Activated CD4-positive, alpha-beta T cell treated with anti-CD3 and anti-CD28 coated beads, Interleukin-2, amount 50 U/mL, for 4 hours (primary cell): ENCODE data around the gene RPL13A.
A peak's percentile ranks its signal among the peaks of the same experiment; 100 is the strongest.
"Not testable (repeated sequence)": the region's sequence is repeated elsewhere in the genome, so short reads cannot be mapped to it uniquely, and the experiment has no call there.

Experiments used
- DNase-seq, 2 experiments: peaks; one replicate each; pipeline ENCODE4 v3.0.0-alpha.2; 2020

Gene RPL13A

GRCh38 chr19:49458567-49458903 lies 28.9 kb upstream of the RPL13A start:
- DNase-seq = no peak

GRCh38 chr19:49459388-49459787 lies 28.0 kb upstream of the RPL13A start:
- no peak for DNase-seq

GRCh38 chr19:49461130-49461529 lies 26.3 kb upstream of the RPL13A start:
- DNase-seq = not testable (repeated sequence)

DNA sequence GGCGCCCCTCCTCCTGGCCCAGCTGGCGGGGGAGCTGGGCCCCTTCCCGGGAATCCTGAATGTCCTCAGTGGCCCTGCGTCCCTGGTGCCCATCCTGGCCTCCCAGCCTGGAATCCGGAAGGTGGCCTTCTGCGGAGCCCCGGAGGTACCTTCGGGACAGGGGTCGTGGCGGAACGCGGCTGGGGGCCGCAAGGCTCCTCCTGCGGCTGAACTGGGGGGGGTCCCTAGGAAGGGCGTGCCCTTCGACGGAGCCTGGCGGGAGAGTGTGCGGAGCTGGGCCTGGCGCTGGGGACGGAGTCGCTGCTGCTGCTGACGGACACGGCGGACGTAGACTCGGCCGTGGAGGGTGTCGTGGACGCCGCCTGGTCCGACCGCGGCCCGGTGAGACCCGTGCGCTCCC lies 25.8 kb upstream of the RPL13A start:
- DNase-seq = no peak

GRCh38 chr19:49462492-49462891 lies 24.9 kb upstream of the RPL13A start:
- DNase-seq = no peak

DNA sequence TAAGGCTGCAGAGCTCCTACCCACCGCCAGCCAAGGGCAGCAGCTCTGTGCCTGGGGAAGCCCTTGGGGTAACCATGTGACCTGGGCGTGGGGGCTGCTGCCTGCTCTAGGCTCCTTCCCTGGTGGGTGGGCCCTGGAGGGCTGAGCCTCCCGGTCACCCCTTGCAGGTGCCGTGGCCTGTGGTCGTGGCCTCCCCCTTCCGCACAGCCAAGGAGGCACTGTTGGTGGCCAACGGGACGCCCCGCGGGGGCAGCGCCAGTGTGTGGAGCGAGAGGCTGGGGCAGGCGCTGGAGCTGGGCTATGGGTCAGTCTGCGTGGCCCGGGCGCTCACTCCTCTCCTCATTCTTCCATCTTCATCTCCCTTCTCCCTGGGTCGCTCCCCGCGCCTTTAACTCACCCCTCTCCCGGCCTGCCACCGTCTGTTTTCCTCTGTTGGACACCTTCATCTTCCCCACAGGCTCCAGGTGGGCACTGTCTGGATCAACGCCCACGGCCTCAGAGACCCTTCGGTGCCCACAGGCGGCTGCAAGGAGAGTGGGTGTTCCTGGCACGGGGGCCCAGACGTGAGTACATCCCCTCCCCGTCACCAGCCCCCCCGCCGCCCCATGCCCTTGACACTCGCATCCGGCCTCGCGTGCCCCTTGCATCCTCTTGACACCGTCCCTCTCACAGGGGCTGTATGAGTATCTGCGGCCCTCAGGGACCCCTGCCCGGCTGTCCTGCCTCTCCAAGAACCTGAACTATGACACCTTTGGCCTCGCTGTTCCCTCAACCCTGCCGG lies 23.3 kb upstream of the RPL13A start:
- DNase-seq = no peak

- DNase-seq = no peak
Observed at GRCh38 chr19:49465371-49465770, 22.0 kb upstream of the RPL13A start.

DNA sequence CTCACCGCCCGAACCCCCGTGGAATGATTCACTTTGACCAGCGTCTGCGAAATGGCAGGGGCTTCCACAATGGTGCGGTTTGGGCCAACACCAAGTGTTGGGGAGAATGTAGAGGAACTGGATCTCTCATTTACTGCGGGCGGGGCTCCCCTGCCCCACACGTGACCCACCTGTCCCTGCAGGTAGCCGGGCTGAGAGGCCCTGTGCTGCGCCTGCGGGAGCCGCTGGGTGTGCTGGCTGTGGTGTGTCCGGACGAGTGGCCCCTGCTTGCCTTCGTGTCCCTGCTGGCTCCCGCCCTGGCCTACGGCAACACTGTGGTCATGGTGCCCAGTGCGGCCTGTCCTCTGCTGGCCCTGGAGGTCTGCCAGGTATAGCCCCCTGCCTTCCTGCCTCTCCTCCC lies 19.2 kb upstream of the RPL13A start:
- no peak for DNase-seq

- peak; percentile 63 to 65 for DNase-seq
Observed at GRCh38 chr19:49468746-49469447, 18.5 kb upstream of the RPL13A start.

DNA sequence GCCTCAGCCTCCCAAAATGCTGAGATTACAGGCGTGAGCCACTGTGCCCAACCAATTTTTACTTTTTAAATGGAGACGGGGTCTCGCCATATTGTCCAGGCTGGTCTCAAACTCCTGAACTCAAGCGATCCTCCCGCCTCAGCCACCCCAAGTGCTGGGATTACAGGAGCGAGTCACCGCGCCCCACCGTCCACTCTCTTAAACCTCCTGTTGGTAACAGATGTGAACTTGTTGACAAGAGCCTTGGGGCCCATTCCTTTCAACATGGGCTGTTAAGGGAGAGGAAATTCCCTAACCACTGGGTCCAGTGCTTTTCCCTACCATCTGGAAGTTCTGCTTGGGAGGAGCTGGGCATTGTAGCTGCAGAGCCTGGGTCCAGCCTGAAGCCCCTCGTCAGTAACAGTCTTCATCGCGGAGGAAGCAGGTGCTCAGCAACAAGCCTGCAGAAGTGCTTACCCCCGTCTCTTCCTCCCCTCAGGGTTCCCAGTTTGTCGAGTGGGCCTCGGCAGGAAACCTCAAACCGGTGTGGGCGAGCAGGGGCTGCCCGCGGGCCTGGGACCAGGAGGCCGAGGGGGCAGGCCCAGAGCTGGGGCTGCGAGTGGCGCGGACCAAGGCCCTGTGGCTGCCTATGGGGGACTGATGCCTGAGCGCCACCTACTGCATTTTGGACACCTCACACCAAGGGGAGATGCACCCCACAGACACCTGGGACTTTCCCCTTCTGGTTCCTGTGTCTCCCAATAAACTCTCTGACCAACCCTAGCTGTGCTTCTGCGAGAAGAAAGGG lies 17.4 kb upstream of the RPL13A start:
- peak; percentile 44 to 51 for DNase-seq

GRCh38 chr19:49470615-49470978 lies 16.8 kb upstream of the RPL13A start:
- DNase-seq = no peak

DNA sequence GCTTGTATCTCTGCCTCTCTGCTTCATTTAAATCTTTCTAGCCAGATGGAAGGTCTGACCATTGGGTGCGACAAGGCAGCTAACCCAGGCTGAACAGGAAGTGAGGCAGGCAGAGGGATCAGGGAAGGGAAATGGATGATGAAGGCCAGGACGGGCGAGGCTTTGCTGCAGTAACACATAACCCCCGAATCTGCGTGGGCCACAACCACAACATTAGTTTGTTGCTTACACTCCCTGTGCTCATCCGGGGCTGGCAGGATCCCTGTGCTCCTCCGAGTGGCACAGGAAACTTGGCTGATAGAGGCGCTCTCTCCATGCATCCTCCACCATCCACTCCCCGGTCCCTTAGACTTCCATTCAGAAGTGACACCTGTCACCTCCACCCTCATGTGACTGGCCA lies 14.5 kb upstream of the RPL13A start:
- no peak for DNase-seq

DNA sequence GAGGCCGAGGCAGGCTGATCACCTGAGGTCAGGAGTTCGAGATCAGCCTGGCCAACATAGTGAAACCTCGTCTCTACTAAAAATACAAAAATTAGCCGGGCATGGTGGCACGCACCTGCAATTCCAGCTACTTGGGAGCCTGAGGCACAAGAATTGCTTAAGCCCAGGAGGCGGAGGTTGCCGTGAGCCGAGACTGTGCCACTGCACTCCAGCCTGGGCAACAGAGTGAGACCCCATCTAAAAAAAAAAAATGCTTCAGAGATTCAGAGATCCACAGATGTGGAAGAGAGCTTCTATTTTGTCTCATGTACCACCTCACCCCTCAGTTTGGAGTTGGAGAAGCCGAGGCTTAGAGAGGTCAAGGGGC lies 13.9 kb upstream of the RPL13A start:
- DNase-seq = not testable (repeated sequence)

DNA sequence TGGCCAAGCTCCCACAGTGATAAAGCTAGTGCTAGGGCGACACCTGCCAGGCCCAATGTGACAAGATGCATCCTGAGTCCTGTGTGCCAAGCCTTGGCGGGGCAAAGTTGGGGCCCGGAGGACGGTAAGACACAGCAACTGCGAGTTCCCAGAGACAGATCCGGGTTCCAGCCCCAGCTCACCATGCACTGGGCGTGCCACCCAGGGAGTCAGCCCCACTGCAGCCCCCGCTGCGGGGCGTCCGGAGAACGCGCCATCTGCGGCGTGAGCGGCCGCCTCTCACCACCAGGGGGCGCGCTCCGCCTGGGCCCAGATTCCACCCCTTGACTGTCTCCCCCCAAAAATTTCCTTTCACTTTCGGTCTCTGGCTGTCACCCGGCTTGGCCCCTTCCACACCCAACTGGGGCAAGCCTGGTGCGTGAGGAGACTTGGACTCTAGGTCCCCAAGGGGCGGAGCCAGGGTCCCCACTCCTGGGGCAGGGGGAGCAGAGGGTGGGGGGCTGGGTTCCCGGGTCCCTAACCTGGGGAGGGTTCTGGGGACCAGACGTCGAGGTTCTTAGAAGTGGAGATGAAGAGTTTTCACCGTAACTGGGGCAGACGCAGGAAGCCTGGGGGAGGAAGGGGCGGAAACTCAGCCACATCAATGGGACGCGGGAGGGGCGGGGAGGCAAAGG lies 13.4 kb upstream of the RPL13A start, which contains the start of gene FLT3LG:
Gene FLT3LG, plus strand, starts transcription at position 348 of the 674 bp plus-strand sequence. CDS start 425 bp downstream, outside the sequence.
- peak; percentile 89 to 92 for DNase-seq

DNA sequence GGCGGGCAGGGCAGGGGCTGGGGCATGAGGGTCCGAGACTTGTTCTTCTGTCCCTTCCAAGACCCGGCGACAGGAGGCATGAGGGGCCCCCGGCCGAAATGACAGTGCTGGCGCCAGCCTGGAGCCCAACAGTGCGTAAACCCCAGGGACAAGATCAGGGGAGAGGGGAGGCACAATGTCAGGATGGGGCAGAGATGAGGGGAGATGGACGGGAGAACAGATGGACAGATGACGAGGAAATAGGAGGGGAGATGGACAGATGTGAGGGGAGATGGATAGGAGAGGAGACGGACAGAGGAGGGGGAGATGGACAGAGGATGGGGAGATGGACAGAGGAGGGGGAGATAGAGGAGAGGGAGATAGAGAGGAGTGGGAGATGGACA lies 12.9 kb upstream of the RPL13A start:
- no peak for DNase-seq

DNA sequence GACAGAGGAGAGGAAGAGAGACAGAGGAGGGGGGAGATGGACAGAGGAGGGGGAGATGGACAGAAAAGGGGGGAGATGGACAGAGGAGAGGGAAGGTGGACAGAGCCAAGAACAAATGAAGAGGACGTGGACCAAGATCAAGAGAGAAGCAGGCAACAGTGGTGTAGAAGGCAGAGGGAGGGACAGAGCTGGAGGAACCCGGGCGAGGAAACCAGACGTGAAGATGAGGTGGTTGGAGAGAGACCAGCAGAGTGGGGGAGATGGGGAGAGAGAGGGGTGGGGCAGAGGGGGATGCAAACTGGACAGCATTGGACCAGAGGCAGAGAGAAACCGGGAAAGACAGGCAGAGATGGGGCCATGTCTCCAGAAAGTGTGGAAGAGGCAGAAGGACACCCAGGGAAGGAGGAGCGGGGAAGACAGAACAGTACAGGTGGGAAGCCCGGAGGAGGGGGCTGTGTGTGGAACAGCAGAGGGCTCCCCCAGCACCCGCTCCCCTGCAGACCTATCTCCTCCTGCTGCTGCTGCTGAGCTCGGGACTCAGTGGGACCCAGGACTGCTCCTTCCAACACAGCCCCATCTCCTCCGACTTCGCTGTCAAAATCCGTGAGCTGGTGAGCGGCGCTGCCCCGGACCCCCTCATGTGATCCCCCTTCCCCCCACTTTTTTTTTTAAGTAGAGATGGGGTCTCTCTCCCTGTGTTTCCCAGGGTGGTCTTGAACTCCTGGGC lies 12.1 kb upstream of the RPL13A start:
- no peak for DNase-seq

DNA sequence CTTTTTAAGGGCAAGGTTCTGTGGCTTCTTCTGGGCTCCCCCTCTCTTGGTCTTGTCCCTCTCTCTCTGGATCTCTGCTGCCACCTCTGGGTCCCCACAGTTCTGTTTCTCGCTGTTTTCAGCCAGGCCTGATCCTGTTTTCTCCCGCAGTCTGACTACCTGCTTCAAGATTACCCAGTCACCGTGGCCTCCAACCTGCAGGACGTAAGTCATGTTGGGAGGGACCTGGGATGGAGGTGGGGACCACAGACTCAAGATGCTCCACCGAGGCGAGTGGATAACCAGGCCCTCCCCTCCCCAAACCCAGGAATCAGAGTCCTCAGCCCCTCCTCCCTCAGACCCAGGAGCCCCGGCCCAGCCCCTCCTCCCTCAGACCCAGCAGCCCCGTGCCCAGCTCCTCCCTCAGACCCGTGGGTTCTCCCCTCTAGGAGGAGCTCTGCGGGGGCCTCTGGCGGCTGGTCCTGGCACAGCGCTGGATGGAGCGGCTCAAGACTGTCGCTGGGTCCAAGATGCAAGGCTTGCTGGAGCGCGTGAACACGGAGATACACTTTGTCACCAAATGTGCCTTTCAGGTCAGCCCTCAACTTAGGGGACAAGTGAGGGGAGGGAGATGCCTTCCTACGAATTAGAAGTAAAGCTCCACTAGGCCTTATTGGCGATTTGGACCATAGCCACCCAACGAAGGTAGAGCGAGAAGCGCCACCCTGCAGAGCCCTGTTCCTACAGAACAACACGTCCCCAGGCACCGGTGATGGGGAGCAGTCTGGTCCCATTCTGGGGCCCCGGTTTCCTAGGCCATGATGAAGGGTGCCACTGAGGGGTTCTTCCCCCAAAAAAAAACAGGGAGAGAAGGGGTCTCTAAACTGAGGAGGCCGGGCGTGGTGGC lies 11.2 kb upstream of the RPL13A start:
- peak; percentile 59 to 61 for DNase-seq

- DNase-seq = no peak
Observed at GRCh38 chr19:49479975-49480628, 7.3 kb upstream of the RPL13A start.

GRCh38 chr19:49481020-49481683 lies 6.3 kb upstream of the RPL13A start:
- no peak for DNase-seq

DNA sequence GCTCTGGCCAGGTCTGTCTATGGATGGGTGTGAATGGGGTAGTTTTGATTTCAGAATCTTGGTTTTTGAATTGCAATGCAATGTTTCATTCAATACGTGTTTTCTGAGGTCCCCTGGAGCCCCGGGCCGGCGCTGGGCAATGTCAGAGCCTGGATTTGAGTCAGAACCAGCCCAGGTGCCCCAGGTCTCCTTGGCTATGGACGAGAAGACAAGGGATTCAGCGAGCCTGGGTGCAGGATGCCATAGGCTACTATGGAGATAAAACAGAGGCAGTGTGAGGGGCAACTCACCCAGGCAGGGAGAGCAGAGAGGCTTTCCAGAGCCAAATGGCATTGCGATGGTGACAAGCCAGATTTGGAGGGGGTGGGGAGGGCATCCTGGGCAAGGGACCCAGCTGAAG lies 1.2 kb upstream of the RPL13A start:
- DNase-seq = no peak
